Measurements from ENCODE around the gene SAYSD1. TPM values are rescaled to one million over a fixed set of nuclear protein-coding genes. Genes with fewer than 3 reads are reported as not detected.

The SAYSD1 gene
- total RNA-seq, 1 donor from 2014 or later = 10.9 TPM

GRCh38 chr6:39085129-39085797 is 29.7 kb downstream of the SAYSD1 start:
- no peak for DNase-seq
- intact Hi-C loops (cut with DNase I) = loop anchor here (10.0 kb wide), 2 partner anchors 110 to 210 kb away; no protein-coding TSS in a partner anchor
- no peak for ATAC-seq (ENCODE audit: poor library complexity)

GRCh38 chr6:39084506-39084905 is 30.5 kb downstream of the SAYSD1 start:
- DNase-seq (no peak), ATAC-seq (ENCODE audit: poor library complexity) (peak; percentile 62)
- intact Hi-C loops (cut with DNase I) = loop anchor here (10.0 kb wide), 2 partner anchors 110 to 210 kb away; no protein-coding TSS in a partner anchor

- ATAC-seq (ENCODE audit: poor library complexity) (no peak), DNase-seq (no peak)
- intact Hi-C loops (cut with DNase I) = loop anchor here (10.0 kb wide), 2 partner anchors 108 to 212 kb away; no protein-coding TSS in a partner anchor
Measured at GRCh38 chr6:39083231-39083634, 31.8 kb downstream of the SAYSD1 start.

- ATAC-seq (ENCODE audit: poor library complexity) = no peak
- intact Hi-C loops (cut with DNase I) = loop anchor here (10.0 kb wide), 2 partner anchors 108 to 212 kb away; no protein-coding TSS in a partner anchor
- no peak for DNase-seq
Measured at GRCh38 chr6:39082310-39082709, 32.7 kb downstream of the SAYSD1 start.

GRCh38 chr6:39080246-39080875 is 34.6 kb downstream of the SAYSD1 start:
- no peak for DNase-seq
- intact Hi-C loops (cut with DNase I) = loop anchor here (10.0 kb wide), 2 partner anchors 106 to 214 kb away; no protein-coding TSS in a partner anchor
- ATAC-seq (ENCODE audit: poor library complexity) = no peak

- no peak for DNase-seq
- intact Hi-C loops (cut with DNase I) = loop anchor here (10.0 kb wide), 2 partner anchors 105 to 215 kb away; no protein-coding TSS in a partner anchor
- ATAC-seq (ENCODE audit: poor library complexity) = no peak
Measured at GRCh38 chr6:39079197-39080125, 35.5 kb downstream of the SAYSD1 start.

GRCh38 chr6:39078695-39079094 is 36.3 kb downstream of the SAYSD1 start:
- DNase-seq (no peak), ATAC-seq (ENCODE audit: poor library complexity) (no peak)
- intact Hi-C loops (cut with DNase I) = no loop called here

- ATAC-seq (ENCODE audit: poor library complexity) (no peak), DNase-seq (no peak)
- intact Hi-C loops (cut with DNase I) = no loop called here
Measured at GRCh38 chr6:39077882-39078594, 36.9 kb downstream of the SAYSD1 start.

- intact Hi-C loops (cut with DNase I) = no loop called here
- ATAC-seq (ENCODE audit: poor library complexity) = no peak
- DNase-seq = no peak
Measured at GRCh38 chr6:39076623-39077535, 38.1 kb downstream of the SAYSD1 start.

GRCh38 chr6:39075807-39076622 is 39.0 kb downstream of the SAYSD1 start:
- intact Hi-C loops (cut with DNase I) = no loop called here
- ATAC-seq (ENCODE audit: poor library complexity) = no peak
- no peak for DNase-seq

GRCh38 chr6:39075010-39075686 is 39.8 kb downstream of the SAYSD1 start:
- DNase-seq (no peak), ATAC-seq (ENCODE audit: poor library complexity) (no peak)
- intact Hi-C loops (cut with DNase I) = no loop called here

GRCh38 chr6:39074486-39074885 is 40.5 kb downstream of the SAYSD1 start:
- no peak for DNase-seq
- intact Hi-C loops (cut with DNase I) = no loop called here
- no peak for ATAC-seq (ENCODE audit: poor library complexity)

- ATAC-seq (ENCODE audit: poor library complexity) = peak; percentile 25
- intact Hi-C loops (cut with DNase I) = no loop called here
- DNase-seq = no peak
Measured at GRCh38 chr6:39073471-39074355, 41.3 kb downstream of the SAYSD1 start.

GRCh38 chr6:39072830-39073229 is 42.2 kb downstream of the SAYSD1 start:
- ATAC-seq (ENCODE audit: poor library complexity) (no peak), DNase-seq (no peak)
- intact Hi-C loops (cut with DNase I) = no loop called here

- no peak for ATAC-seq (ENCODE audit: poor library complexity)
- no peak for DNase-seq
- intact Hi-C loops (cut with DNase I) = no loop called here
Measured at GRCh38 chr6:39068391-39068790, 46.6 kb downstream of the SAYSD1 start.

Measured in Right ventricle myocardium superior (tissue), 1 donor.